ENCODE measurements around the gene PDE1C.
A peak's percentile ranks its signal among the peaks of the same experiment; 100 is the strongest.

Gene PDE1C

GRCh38 chr7:31744294-31744874, 325.8 kb downstream of the PDE1C start:
- no peak overlapping the region for H3K27ac Mint-ChIP-seq
- H3K27me3 Mint-ChIP-seq (ENCODE audit: low read depth) = peaks cover 23% of the 10 kb centered on the region
- TF ChIP-seq CTCF (IDR thresholded peaks at IDR 0.05; ENCODE audit: unreplicated experiment in 3 of 3) = peak; percentile 85 to 95 (median 93)
- no peaks in the 10 kb centered on the region for H3K4me1 Mint-ChIP-seq
- no peaks in the 10 kb centered on the region for H3K9me3 Mint-ChIP-seq
- no peak overlapping the region for H3K4me3 Mint-ChIP-seq
- no peaks in the 10 kb centered on the region for H3K36me3 Mint-ChIP-seq (ENCODE audit: low read depth)

GRCh38 chr7:31741852-31742251, 328.4 kb downstream of the PDE1C start:
- TF ChIP-seq CTCF (IDR thresholded peaks at IDR 0.05; ENCODE audit: unreplicated experiment in 3 of 3) = no peak
- H3K27ac Mint-ChIP-seq = no peak overlapping the region
- H3K9me3 Mint-ChIP-seq = no peaks in the 10 kb centered on the region
- no peaks in the 10 kb centered on the region for H3K4me1 Mint-ChIP-seq
- H3K4me3 Mint-ChIP-seq = no peak overlapping the region
- peaks cover 23% of the 10 kb centered on the region for H3K27me3 Mint-ChIP-seq (ENCODE audit: low read depth)
- no peaks in the 10 kb centered on the region for H3K36me3 Mint-ChIP-seq (ENCODE audit: low read depth)

- Mint-ChIP-seq H3K4me3 (no peak overlapping the region), H3K27me3 (ENCODE audit: low read depth) (peaks cover 7% of the 10 kb centered on the region), H3K27ac (no peak overlapping the region), H3K36me3 (ENCODE audit: low read depth) (no peaks in the 10 kb centered on the region), H3K4me1 (no peaks in the 10 kb centered on the region), H3K9me3 (no peaks in the 10 kb centered on the region)
- TF ChIP-seq CTCF (IDR thresholded peaks at IDR 0.05; ENCODE audit: unreplicated experiment in 3 of 3) = peak; percentile 83 to 88 (median 84)
Observed at GRCh38 chr7:31735991-31736982, 333.9 kb downstream of the PDE1C start.

DNA sequence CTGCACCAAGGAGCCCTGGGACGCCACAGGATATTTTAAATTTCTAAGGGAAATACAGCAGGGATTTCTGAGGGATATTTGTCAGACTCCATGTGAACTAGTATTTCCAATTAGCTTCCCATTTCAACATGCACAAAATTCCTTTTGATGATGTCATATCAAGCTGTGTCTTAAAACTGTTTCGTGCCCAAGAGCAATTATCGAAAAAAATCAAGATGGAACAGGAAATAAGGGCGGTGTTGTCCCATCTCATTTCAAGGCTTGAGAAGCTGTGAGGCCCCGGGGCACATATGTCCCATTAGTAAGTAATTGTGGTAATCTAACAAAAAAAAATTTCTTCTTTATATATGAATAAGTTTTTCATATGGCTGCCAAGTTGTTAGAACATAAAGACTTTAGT, 335.8 kb downstream of the PDE1C start:
- Mint-ChIP-seq H3K27ac (no peak overlapping the region), H3K4me1 (no peaks in the 10 kb centered on the region), H3K4me3 (no peak overlapping the region), H3K36me3 (ENCODE audit: low read depth) (no peaks in the 10 kb centered on the region), H3K27me3 (ENCODE audit: low read depth) (peaks cover under 1% of the 10 kb centered on the region), H3K9me3 (no peaks in the 10 kb centered on the region)
- TF ChIP-seq CTCF (IDR thresholded peaks at IDR 0.05; ENCODE audit: unreplicated experiment in 3 of 3) = no peak

- H3K27ac Mint-ChIP-seq = no peak overlapping the region
- no peaks in the 10 kb centered on the region for H3K4me1 Mint-ChIP-seq
- no peaks in the 10 kb centered on the region for H3K36me3 Mint-ChIP-seq (ENCODE audit: low read depth)
- no peaks in the 10 kb centered on the region for H3K9me3 Mint-ChIP-seq
- H3K4me3 Mint-ChIP-seq = no peak overlapping the region
- no peak for TF ChIP-seq CTCF (IDR thresholded peaks at IDR 0.05; ENCODE audit: unreplicated experiment in 3 of 3)
- no peaks in the 10 kb centered on the region for H3K27me3 Mint-ChIP-seq (ENCODE audit: low read depth)
Observed at GRCh38 chr7:31729195-31729804, 340.9 kb downstream of the PDE1C start.

All from nephron (organoid).